Breast epithelium (tissue), 3 donors: ENCODE results near the gene CADM2.

Experiments used
- CTCF ChIP-seq, 3 donors: fragments of 450-650 bp; IDR thresholded peaks; one replicate each; pipeline ENCODE4 v1.5.1; 2016 to 2017; ENCODE audit warnings: antibody characterized with exemption in 3 of 3, mild to moderate bottlenecking in 3 of 3, moderate library complexity in 3 of 3
- POLR2A ChIP-seq: fragments of 450-650 bp; IDR thresholded peaks from one replicate; pipeline ENCODE4 v1.6.1; 2016; ENCODE audit warnings: antibody characterized with exemption, mild to moderate bottlenecking, moderate library complexity

- TF ChIP-seq POLR2A = no peak
- no peak for TF ChIP-seq CTCF (IDR thresholded peaks at IDR 0.05)
These were observed 354.6 kb downstream of the CADM2 start for GRCh38 chr3:85313380-85313779.
